CD4-positive, alpha-beta T cell treated with Interferon gamma for 1 hour (primary cell): ENCODE data around the gene RABGAP1L.

ENCODE experiments used
- DNase-seq: peaks from one replicate; pipeline ENCODE4 v3.0.0-alpha.2; 2020

RABGAP1L gene

DNA sequence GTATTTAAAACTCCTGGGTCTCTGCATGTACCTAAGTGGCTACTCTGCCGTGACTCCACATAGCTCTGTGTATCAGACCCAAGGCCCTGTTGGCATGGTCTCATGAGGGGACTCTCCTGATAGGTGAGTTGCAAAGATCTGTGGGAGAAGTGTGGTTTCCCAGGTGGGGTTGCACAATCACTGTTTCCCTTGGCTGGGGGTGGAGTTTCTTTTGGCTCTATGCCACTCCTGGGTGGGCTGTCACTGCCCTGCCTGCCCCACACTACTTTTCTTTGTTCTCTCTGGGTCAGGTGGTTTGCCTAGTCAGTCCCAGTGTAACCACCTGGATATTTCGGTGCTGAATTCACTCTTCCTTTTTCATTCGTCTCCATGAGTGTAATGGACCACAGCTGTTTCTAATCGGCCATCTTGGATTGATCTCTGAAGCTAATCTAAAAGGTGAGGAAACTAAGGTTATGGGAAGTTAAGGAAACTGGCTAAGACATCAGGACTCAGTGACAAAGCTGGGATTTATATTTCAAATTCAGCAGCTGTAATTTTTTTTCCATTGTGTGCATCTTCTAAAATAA lies 743.3 kb downstream of the RABGAP1L start:
- DNase-seq: no peak

DNA sequence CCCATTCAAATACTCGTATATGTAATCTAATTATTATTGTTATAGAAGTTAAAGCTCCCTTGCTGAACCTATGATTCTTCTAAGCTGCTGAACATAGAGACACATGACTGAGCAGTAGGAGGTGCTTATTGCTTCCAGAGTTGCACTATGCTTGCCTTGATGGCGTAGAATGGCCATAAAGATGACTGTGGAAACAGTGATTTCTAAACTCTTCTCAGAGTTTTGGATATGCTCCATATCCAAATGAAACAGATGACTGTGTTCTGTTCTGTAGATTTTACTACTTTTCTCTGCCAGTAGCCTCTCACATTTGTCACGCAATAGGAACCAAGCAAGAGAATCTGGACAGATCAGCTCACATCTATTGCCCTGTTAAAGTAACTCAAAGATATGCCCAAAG lies 752.3 kb downstream of the RABGAP1L start:
- DNase-seq: no peak

DNA sequence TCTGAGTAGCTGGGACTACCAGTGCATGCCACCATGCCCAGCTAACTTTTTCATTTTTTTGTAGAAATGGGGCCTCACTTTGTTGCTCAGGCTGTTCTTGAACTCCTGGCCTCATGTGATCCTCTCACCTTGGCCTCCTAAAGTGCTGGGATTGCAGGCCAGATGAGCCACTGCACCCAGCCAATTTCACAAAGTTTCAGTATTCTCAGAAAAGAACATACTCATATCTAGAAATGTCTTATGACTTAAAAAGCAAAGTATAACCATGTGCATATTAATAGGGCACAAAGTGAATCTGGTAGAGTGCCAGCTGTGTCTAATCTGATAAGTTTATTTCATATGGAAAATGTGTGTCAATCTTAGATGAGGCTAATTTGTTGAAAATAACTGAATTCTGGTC lies 752.9 kb downstream of the RABGAP1L start:
- DNase-seq: no peak

DNA sequence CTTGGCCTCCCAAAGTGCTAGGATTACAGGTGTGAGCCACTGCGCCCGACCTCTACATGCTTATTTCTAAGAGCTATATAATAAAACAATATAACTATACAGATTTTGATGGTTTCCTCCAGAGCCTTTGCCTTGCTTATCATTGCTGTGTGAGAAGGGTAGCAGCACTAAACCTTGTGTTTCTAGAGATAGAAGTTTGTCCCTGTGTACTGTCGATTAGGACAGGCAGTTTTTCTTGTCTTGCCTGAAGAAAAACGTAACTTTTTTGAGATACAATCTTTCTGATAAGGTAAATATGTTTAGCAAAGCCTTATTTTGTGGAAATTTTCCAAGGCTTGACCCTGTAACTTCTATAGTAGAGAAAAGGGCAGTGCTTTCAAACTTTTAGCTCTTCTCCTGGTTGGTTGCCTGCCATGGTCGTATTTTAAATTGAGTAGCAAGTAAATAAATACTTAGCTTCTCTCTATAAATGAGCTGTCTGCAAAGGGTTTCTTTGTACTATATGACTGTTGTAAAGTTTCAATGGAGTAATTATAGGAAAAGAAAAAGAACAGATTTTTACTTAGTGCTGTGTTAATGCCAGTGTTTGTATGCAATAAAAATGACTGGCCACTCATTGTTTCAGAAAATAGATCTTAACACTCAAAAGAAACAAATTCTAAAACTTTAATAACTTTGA lies 754.0 kb downstream of the RABGAP1L start:
- DNase-seq: no peak

DNA sequence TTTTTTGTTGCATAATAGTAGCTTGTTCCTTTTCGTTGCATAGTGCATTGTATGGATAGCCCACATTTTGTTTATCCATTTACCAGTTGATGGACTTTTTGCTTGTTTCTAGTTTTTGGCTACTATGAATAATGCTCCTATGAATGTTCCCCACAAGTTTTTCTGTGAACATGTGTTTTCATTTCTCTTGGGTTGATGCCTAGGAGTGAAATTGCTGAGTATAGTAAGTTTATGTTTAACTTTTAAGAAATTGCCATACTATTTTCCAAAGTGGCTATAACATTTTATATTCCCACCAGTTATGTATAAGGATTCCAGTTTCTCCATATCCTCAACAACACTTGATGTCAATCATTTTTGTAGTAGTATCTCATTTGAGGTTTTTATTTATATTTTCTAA lies 755.7 kb downstream of the RABGAP1L start:
- DNase-seq: no peak

DNA sequence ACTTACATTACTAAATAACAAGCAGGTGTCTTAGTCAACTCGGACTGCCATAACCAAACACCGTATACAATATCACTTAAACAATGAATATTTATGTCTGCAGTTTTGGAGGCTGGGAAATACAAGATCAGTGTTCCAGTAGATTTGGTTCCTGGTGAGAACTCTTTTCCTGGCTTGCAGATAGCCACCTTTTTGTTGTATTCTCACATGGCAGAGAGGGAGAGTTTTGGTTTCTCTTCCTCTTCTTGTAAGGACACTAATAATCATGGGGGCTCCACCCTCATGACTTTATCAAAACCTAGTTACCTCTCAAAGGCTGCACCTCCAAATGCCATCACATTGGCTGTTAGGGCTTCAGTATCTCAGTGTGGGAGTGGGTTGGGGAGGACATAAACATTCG lies 757.5 kb downstream of the RABGAP1L start:
- no peak for DNase-seq

DNA sequence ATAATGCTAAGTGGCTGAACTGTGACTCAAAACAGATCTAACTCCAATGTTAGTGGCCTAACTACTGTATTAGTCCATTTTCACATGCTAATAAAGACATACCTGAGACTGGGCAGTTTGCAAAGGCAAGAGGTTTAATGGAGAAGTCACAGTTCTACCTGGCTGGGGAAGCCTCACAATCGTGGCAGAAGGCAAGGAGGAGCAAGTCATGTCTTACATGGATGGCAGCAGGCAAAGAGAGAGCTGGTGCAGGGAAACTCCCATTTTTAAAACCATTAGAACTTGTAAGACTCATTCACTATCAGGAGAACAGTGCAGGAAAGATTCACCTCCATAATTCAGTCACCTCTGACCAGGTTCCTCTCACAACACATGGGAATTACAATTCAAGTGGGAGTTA lies 760.8 kb downstream of the RABGAP1L start:
- no peak for DNase-seq

DNA sequence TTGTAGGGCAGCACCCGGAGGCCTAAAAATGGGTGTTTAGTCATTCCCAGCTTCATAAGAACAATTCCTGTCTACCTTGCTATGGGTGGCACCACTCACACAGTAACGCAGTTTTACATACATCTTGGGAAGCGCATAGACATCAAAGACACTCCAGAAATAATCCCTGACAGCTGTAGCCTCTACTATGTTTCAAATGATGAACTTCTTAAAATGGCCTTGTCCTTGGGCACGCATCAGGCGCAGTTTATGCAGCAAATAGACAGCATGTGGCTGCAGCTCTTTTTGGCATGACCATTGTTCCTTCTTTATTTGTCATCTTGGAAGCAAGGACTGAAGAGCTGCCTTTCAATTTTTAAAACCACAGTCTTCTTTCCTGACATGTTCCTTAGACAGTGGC lies 762.8 kb downstream of the RABGAP1L start:
- no peak for DNase-seq

DNA sequence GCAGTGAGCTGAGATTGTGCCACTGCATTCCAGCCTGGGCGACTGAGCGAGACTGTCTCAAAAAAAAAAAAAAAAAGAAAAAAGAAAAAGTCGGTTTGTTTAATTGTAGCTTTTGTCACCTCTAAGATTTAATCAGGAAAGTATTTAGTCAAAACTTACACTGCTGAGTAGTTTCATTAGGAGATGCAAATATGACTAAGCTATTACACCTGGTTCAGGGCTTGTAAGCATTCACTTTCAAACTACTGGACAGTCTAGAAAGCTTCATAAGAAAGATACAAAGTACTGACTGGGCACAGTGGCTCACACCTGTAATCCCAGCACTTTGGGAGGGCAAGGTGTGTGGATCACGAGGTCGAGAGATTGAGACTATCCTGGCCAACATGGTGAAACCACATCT lies 764.5 kb downstream of the RABGAP1L start:
- DNase-seq: no peak

DNA sequence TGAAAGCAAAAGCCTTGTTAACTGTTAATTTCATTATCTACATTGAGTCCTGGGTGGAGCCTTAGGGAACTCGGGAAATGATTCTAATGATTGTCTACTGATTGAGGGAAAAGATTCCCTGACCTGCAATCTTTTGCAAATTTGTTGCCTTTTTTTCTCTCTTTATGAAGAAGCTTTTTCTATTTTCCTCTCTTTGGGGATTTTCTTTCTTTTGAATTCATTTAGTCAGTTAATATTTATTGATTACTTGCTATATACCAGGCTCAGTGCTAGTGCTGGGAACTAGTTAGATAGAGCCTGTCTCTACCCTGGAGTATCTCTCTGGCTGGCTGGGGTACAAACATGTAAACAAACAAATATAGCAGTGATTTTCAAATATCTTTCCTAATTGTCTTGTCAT lies 769.2 kb downstream of the RABGAP1L start:
- DNase-seq: no peak

DNA sequence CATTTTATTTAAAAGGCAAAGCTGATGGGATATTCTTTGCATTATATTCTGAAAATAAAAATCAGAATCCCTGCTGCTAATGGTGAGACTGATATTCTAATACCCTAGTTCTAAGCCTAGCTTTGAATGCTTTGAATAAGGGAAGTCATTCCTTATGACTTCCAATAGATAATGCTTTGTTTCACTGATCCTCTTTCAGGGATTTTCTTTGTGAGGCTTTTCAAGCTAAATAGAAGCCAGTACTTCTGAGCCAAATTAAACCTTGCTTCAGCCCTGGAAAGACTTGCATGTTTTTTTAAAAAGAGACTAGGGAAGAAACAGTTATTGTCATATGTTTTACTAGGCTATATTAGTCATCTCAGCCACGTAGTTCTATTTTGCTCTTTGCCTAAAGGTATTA lies 771.9 kb downstream of the RABGAP1L start:
- no peak for DNase-seq

DNA sequence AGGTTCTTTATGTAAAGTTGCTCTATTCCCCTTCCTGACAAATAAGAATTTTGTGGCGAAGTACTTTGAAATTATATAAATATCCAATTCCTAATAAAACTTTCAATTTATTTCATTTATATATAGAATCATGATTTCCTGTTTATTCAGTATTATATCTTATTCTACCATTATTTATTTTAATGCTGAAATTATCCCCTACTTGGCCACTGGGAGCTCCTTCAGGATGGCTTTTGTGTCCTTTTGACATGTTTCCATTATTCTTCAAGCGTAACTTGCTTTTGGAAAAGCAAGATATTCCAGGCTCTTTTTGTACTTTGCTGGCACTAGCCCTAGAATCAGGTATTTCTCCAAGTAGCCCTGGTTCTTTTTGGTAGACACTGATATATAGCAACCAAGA lies 773.3 kb downstream of the RABGAP1L start:
- DNase-seq: no peak

DNA sequence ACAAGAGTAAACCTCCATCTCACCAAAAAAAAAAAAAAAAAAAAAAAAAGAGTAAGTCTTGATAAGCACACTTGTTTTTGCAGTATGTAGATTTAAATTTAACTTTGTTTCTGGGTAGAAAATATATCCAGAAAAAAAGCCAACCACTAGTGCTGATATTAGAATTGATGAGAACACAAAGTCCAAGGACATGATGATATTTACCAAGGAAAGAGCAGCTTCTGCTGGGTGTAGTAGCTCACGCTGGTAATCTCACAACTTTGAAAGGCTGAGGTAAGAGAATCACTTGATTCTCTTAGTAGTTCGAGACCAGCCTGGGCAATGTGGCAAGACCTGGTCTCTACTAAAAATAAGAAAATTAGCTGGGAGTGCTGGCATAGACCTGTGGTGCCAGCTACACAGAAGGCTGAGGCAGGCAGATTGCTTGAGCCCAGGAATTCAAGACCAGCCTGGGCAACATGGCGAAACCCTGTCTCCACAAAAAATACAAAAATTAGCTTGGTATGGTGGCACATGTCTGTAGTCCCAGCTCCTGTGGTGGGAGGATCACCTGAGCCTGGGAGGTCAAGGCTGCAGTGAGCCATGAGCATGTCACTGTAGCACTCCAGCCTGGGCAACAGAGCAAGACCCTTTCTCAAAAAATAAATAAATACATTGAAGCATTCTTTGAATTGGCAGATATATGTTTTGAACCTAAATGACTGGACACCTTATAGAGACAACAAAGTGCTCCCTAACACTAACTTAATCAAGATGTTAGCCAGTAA lies 776.8 kb downstream of the RABGAP1L start:
- DNase-seq: no peak

DNA sequence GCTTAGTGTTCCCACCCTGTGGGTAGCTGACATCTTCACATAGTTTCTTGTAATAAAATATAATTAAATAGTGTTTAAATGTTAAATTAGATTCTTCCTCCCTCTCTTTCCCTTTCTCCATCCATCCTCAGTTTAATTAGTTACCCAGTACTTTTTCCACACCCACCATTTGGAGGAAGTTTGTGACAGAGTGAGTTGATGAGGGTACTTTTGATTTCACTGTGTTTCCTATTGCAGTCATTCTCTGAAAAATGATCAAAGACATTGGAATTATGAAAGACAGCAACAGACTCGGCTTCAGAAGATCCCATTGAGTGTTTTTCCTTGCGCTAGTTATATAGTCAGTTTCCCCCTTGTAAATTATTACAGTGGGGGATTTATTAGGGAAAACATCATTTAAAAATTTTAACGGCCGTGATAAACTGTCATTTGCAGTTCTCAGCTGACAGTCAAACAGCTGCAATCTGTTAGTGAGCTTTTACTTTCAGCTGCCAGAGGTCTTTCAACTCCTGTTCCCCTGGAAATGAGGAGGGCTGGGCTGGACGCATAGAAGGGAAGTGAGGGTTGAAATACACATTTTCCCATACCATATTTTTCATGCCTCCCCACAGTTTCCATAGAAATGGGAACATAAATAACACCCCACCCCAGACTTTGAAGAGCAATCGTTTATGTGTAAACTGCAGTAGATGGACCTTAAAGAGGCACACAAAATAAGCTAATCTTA lies 779.1 kb downstream of the RABGAP1L start:
- DNase-seq: peak; percentile 16

DNA sequence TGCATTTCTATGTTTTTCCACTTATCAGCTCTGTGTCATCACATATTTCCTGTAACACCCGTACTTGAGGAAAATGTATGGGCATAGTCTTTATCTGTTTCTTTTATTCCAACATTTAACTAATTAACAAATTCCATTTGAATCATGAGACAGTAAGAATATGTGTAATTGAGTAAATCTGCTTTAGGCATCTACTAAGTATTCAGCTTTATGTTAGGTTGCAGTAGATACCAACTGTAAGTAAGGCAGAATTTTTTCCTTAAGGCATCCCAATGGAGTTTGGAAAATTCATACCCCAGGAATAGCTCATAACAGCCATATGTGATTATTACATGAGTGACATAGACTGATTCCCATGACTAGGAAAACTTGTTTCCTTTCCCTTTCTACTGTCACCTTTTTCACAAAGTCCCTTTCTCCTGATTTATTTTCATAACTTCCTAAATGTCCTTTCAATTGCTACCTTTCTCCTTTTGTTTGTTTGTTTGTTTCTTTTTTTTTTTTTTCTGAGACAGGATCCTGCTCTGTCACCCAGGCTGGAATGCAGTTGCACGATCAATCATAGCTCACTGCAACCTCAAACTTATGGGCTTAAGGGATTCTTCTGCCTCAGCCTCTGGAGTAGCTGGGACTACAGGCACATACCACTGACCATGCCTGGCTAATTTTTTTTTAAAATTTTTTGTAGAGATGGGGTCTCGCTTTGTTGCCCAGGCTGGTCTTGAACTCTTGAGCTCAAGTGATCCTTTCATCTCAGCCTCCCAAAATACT lies 780.6 kb downstream of the RABGAP1L start:
- DNase-seq: no peak

DNA sequence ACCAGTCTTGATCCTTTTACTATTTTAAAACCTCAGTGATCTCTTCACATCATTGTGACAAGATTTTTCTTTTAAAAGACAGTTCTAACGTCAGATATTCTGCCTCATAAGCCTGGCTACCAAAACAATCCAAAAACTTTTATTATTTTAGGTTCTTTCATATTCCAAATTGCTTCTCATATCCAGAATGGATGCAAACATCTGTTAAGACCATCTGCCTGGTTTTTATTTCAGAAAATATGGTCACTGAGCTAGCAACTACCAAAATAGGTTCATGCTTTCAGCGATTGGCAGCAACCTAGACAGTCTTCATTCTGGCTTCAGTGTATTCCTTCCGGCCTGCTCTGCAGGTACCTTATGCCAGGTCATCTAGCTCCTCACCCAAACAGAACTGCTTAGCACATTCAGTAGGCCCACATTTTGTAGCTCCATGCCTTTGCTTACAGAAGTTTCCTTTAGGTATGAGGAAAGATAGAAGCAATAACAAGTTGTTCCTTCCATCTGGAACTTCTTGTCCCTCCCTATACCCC lies 781.4 kb downstream of the RABGAP1L start:
- DNase-seq: no peak

DNA sequence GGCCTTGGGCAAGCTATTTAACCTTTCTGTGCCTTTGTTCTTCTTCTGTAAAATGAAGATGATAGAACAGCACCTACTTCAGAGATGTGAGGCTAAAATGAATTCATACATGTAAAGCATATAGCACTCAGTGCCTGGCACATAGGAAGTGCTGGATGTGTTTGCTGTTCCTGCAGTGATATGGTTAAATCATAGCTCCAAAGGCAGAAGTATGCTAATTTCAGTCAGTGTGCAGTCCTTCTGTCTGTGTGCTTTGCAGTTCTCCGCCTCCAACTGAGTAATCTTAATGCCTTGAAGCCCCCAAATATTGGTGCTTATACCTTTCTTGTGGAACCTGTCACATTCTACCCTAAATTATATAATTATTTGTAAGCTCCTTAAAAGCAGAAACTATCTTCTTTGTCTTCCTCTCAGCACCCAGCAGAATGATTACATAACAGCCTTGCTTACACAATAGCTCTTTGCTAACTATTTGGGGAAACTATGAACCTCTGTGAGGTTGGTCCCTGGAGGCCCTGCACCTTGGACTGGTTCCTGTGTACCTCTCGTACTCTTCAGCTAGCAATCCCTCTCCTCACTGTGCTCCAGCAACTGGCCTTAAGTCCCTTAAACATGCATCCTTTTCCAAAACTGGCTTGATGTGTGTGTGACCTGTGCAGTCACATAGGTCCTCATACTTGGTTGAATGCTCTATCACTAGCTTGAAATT lies 783.4 kb downstream of the RABGAP1L start:
- DNase-seq: no peak

DNA sequence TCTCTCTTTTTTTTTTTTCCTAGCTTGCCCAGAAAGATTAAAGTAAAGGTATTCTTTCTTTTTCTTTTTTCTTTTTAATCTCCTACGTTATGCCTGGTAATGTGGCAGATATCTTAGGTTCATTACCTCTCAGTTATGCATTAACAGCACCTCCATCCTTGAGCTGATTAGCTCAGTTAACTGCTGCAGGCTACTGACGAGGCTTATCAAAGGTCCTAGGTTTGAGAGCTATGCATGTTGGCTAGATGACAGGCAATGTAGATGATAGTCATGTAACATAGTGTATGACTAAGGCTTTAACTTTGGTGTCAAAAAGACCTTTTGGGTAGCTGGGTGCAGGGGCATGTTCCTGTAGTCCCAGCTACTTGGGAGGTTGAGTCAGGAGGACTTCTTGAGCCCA lies 786.7 kb downstream of the RABGAP1L start:
- DNase-seq: no peak

DNA sequence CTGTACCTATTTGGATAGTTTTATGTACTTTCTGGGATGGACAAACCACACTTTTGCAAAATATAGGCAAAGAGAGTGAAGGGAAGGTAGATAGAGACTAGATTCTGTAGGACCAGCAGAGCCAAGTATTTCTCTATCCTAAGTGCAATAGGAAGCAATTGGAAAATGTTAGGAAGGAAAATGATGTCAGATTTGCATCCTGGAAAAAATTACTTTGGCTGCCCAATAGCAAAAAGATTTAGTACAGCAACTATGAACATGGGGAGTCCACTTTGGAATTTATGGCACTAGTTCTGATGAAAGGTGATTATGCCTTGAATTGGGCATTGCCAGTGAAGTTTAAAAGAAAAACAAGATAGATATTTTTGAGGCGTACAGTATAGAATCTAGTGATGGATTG lies 789.7 kb downstream of the RABGAP1L start:
- DNase-seq: no peak

DNA sequence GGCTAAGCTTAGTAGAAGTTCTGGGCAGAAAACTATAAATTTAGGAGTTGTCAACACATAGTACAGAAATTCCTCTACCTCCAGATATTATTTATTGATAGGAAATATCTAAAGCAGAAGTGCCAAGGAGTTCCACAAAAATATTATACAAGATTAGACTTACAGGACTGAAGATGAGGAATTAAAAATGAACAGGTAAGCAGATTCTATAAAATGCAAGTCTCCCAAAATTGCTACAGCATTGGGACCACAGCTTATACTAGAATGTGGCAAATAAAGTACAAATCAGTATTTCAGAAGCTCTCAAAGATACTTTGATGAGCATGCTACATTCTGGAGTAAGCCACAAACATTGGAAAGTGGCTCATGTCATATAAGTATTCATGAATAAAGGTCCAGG lies 790.3 kb downstream of the RABGAP1L start:
- no peak for DNase-seq

DNA sequence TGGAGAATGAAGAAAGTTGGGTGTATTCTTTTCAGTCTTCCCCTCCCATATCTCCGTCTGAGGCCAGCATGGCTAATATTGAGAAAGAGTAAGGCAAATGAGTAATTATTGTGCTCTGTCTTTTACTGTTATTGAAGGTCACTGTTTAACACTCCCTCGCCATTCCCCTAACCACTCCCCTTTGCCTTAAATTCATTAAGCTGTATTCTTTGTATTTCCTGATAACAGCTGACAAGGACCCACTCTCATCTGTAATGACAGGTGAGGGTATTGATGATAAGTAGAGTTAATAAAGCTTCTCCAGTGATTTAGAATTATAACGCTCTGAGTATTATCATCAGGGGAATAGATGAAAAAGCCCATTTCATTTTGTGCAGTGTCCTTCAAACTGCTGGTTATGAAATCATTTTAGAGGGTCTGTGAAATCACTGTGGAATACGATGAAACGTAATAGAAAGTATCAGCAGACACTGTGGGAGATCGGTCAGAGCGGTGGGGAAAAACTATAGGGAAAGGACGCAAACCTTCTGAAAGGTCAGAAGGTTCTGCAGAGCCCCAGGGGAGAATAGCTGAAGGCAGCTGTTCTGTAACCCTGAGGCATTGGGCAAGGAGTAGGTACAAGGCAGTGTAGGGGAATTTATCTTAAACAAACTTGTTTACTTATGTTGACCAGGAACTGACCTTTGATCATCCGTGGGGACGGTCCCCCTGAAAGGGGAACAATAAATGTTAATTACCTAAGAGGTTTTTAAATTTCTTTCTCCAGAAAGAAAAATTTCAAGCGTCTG lies 794.2 kb downstream of the RABGAP1L start:
- no peak for DNase-seq
